Measurements from ENCODE around the gene CDHR3. TPM values are rescaled to one million over a fixed set of nuclear protein-coding genes. Genes with fewer than 3 reads are reported as not detected.

The CDHR3 gene
- total RNA-seq, 1 donor from 2014 or later, result 50.8 TPM

GRCh38 chr7:106065575-106066500 is 102.8 kb downstream of the CDHR3 start:
- Mint-ChIP-seq H3K4me3 (ENCODE audit: unreplicated experiment) (no peak overlapping the region), H3K27me3 (ENCODE audit: unreplicated experiment) (no peaks in the 10 kb centered on the region), H3K4me1 (ENCODE audit: low read depth, unreplicated experiment) (peaks cover 16% of the 10 kb centered on the region), H3K9me3 (ENCODE audit: unreplicated experiment) (no peaks in the 10 kb centered on the region), H3K27ac (ENCODE audit: unreplicated experiment) (no peak overlapping the region), H3K36me3 (ENCODE audit: unreplicated experiment) (peaks cover 5% of the 10 kb centered on the region)
- DNase-seq, result no peak
- TF ChIP-seq CTCF (IDR thresholded peaks at IDR 0.05; ENCODE audit: partially characterized antibody, unreplicated experiment), result no peak

GRCh38 chr7:106067678-106068077 is 104.6 kb downstream of the CDHR3 start:
- Mint-ChIP-seq H3K36me3 (ENCODE audit: unreplicated experiment) (no peaks in the 10 kb centered on the region), H3K4me3 (ENCODE audit: unreplicated experiment) (no peak overlapping the region), H3K4me1 (ENCODE audit: low read depth, unreplicated experiment) (peaks cover 15% of the 10 kb centered on the region), H3K27ac (ENCODE audit: unreplicated experiment) (no peak overlapping the region), H3K9me3 (ENCODE audit: unreplicated experiment) (no peaks in the 10 kb centered on the region), H3K27me3 (ENCODE audit: unreplicated experiment) (no peaks in the 10 kb centered on the region)
- no peak for TF ChIP-seq CTCF (IDR thresholded peaks at IDR 0.05; ENCODE audit: partially characterized antibody, unreplicated experiment)
- no peak for DNase-seq

- Mint-ChIP-seq H3K27me3 (ENCODE audit: unreplicated experiment) (no peaks in the 10 kb centered on the region), H3K27ac (ENCODE audit: unreplicated experiment) (no peak overlapping the region), H3K36me3 (ENCODE audit: unreplicated experiment) (no peaks in the 10 kb centered on the region), H3K4me3 (ENCODE audit: unreplicated experiment) (no peak overlapping the region), H3K9me3 (ENCODE audit: unreplicated experiment) (no peaks in the 10 kb centered on the region), H3K4me1 (ENCODE audit: low read depth, unreplicated experiment) (peaks cover 10% of the 10 kb centered on the region)
- TF ChIP-seq CTCF (IDR thresholded peaks at IDR 0.05; ENCODE audit: partially characterized antibody, unreplicated experiment), result no peak
- no peak for DNase-seq
These were observed 105.5 kb downstream of the CDHR3 start for GRCh38 chr7:106068538-106068961.

- no peak overlapping the region for H3K4me3 Mint-ChIP-seq (ENCODE audit: unreplicated experiment)
- no peaks in the 10 kb centered on the region for H3K36me3 Mint-ChIP-seq (ENCODE audit: unreplicated experiment)
- H3K27ac Mint-ChIP-seq (ENCODE audit: unreplicated experiment), result no peak overlapping the region
- DNase-seq, result no peak
- peaks cover 9% of the 10 kb centered on the region for H3K4me1 Mint-ChIP-seq (ENCODE audit: low read depth, unreplicated experiment)
- no peaks in the 10 kb centered on the region for H3K27me3 Mint-ChIP-seq (ENCODE audit: unreplicated experiment)
- no peaks in the 10 kb centered on the region for H3K9me3 Mint-ChIP-seq (ENCODE audit: unreplicated experiment)
- TF ChIP-seq CTCF (IDR thresholded peaks at IDR 0.05; ENCODE audit: partially characterized antibody, unreplicated experiment), result no peak
These were observed 105.9 kb downstream of the CDHR3 start for GRCh38 chr7:106068986-106069385.
